GM12878 (cell line): ENCODE measurements around the gene TNK1. TPM values are rescaled to one million over a fixed set of nuclear protein-coding genes. Genes with fewer than 3 reads are reported as not detected.

ENCODE experiments used
- BACH1 ChIP-seq: fragments of 450-650 bp; IDR thresholded peaks from 2 replicates; pipeline ENCODE4 v1.6.1; 2017; ENCODE audit warnings: mild to moderate bottlenecking, borderline replicate concordance
- CHD1 ChIP-seq: IDR thresholded peaks from 2 replicates; pipeline ENCODE4 v1.6.1; 2012; ENCODE audit warnings: low read depth, low read length, improper control_type of control experiment
- CHD4 ChIP-seq: fragments of 200-600 bp; sonication (generic); IDR thresholded peaks from 2 replicates; pipeline ENCODE4 v1.6.1; 2016; ENCODE audit warnings: mild to moderate bottlenecking
- CREM ChIP-seq: IDR thresholded peaks from 2 replicates; pipeline ENCODE4 v1.6.1; 2014; ENCODE audit warnings: antibody characterized with exemption, low read depth
- HCFC1 ChIP-seq: fragments of 150-350 bp; IDR thresholded peaks from 2 replicates; pipeline ENCODE4 v1.6.1; 2014; ENCODE audit warnings: low read length
- JUND ChIP-seq: IDR thresholded peaks from 2 replicates; pipeline ENCODE4 v1.6.1; 2012; ENCODE audit warnings: low read depth, mild to moderate bottlenecking, low read length, improper control_type of control experiment, moderate library complexity
- NR2F1 ChIP-seq: fragments of 450-650 bp; conservative IDR thresholded peaks from 2 replicates; pipeline ENCODE4 v1.6.1; 2017; ENCODE audit warnings: mild to moderate bottlenecking
- RB1 ChIP-seq: fragments of 450-650 bp; formaldehyde crosslinking; IDR thresholded peaks from 2 replicates; pipeline ENCODE4 v1.6.1; 2017; ENCODE audit warnings: mild to moderate bottlenecking, borderline replicate concordance
- RBBP5 ChIP-seq: fragments of 200-600 bp; sonication (generic); conservative IDR thresholded peaks from 2 replicates; pipeline ENCODE4 v1.6.1; 2016
- RCOR1 ChIP-seq: conservative IDR thresholded peaks from 2 replicates; pipeline ENCODE4 v1.6.1; 2012; ENCODE audit warnings: low read depth, low read length, improper control_type of control experiment
- RFX5 ChIP-seq: IDR thresholded peaks from 2 replicates; pipeline ENCODE4 v1.6.1; 2011; ENCODE audit warnings: low read depth, low read length, improper control_type of control experiment
- SPI1 ChIP-seq: IDR thresholded peaks from 2 replicates; pipeline ENCODE4 v1.6.1; 2011; ENCODE audit warnings: low read depth, mild to moderate bottlenecking, low read length, moderate library complexity, borderline replicate concordance; ENCODE audit not compliant: insufficient read depth
- ZNF217 ChIP-seq: fragments of 450-650 bp; IDR thresholded peaks from 2 replicates; pipeline ENCODE4 v1.6.1; 2017; ENCODE audit warnings: antibody characterized with exemption, mild to moderate bottlenecking
- ZNF384 ChIP-seq: IDR thresholded peaks from 2 replicates; pipeline ENCODE4 v1.6.1; 2012; ENCODE audit warnings: low read depth, mild to moderate bottlenecking, low read length, improper control_type of control experiment, borderline replicate concordance
- polyA plus RNA-seq, 11 experiments: library from polyadenylated mRNA; depleted of rRNA in 4 of 11; unstranded in 6 of 11; stranded (reverse) in 5 of 11; fragments of >200 nt; fragmentation: Nextera tagmentation in 4 of 11; fragmentation: Illumina TruSeq in 1 of 11; extraction: Ambion mirVana in 4 of 11; extraction: Trizol in 1 of 11; gene quantifications; 1 replicate in 1 of 11; 2 replicates in 10 of 11; pipeline versions ENCODE4 v1.2.1 to v1.2.3, GENCODE V29; 2011 to 2016; ENCODE audit warnings: inconsistent platforms in 2 of 11, missing spikeins in 2 of 11, low read depth in 1 of 11
- total RNA-seq, 4 experiments: library from RNA; depleted of rRNA in 3 of 4; stranded (reverse); fragments of >200 nt in 3 of 4; fragmentation: Illumina TruSeq in 1 of 4; extraction: Trizol in 1 of 4; gene quantifications; 2 replicates each; pipeline versions ENCODE4 v1.2.1 to v1.2.3, GENCODE V29; 2013 to 2021
- TF ChIP-seq, protein P1 (sequence below): IDR thresholded peaks from 2 replicates; pipeline ENCODE4 v1.6.1; 2012; ENCODE audit warnings: mild to moderate bottlenecking, low read depth, low read length
- TF ChIP-seq, protein P2 (sequence below): fragments of 450-650 bp; IDR thresholded peaks from 2 replicates; pipeline ENCODE4 v1.6.1; 2017; ENCODE audit warnings: mild to moderate bottlenecking, moderate library complexity
- TF ChIP-seq, protein P3 (sequence below): fragments of 450-650 bp; conservative IDR thresholded peaks from 2 replicates; pipeline ENCODE4 v1.6.1; 2017; ENCODE audit warnings: mild to moderate bottlenecking, moderate library complexity
- TF ChIP-seq, protein P4 (sequence below): fragments of 450-650 bp; IDR thresholded peaks from 2 replicates; pipeline ENCODE4 v1.6.1; 2016; ENCODE audit warnings: mild to moderate bottlenecking

The TNK1 gene
- total and polyA plus RNA-seq, 10 of the 15 experiments (the other 5 are each of a cell fraction or from before 2014, with no cell fraction given): 0.06 to 2.5 (median 0.70) TPM

DNA sequence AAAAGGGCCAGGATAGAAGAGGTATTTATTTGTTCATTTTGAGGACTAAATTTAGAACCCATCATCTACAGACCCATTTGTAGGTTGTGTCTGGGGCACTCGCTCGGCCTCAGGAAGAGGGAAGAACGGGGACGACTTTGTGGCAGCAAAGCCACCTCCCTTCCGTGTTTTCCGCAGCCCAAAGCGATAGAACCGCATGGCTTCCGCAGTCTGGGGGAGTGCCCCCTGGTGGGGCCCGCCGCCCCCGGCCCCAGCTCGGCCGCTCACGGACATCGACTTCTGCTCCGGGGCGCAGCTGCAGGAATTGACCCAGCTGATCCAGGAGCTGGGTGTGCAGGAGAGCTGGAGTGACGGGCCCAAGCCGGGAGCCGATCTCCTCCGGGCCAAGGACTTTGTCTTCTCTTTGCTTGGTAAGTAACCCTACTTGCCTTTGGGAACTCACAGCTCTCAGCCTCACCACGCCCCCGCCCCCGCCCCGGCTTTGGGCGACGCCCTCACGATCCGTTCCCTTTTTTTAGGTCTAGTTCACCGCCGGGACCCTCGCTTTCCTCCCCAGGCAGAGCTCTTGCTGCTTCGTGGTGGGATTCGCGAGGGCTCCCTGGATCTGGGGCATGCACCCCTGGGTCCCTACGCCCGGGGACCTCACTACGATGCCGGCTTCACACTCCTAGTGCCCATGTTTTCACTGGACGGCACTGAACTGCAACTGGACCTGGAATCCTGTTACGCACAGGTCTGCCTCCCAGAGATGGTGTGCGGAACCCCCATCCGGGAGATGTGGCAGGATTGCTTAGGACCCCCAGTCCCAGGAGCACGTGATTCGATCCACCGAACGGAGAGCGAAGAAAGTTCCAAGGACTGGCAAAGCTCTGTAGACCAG, 55.0 kb downstream of the TNK1 start (continued):
- TF ChIP-seq, protein P1, sequence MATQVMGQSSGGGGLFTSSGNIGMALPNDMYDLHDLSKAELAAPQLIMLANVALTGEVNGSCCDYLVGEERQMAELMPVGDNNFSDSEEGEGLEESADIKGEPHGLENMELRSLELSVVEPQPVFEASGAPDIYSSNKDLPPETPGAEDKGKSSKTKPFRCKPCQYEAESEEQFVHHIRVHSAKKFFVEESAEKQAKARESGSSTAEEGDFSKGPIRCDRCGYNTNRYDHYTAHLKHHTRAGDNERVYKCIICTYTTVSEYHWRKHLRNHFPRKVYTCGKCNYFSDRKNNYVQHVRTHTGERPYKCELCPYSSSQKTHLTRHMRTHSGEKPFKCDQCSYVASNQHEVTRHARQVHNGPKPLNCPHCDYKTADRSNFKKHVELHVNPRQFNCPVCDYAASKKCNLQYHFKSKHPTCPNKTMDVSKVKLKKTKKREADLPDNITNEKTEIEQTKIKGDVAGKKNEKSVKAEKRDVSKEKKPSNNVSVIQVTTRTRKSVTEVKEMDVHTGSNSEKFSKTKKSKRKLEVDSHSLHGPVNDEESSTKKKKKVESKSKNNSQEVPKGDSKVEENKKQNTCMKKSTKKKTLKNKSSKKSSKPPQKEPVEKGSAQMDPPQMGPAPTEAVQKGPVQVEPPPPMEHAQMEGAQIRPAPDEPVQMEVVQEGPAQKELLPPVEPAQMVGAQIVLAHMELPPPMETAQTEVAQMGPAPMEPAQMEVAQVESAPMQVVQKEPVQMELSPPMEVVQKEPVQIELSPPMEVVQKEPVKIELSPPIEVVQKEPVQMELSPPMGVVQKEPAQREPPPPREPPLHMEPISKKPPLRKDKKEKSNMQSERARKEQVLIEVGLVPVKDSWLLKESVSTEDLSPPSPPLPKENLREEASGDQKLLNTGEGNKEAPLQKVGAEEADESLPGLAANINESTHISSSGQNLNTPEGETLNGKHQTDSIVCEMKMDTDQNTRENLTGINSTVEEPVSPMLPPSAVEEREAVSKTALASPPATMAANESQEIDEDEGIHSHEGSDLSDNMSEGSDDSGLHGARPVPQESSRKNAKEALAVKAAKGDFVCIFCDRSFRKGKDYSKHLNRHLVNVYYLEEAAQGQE: no peak
- TF ChIP-seq, protein P2, sequence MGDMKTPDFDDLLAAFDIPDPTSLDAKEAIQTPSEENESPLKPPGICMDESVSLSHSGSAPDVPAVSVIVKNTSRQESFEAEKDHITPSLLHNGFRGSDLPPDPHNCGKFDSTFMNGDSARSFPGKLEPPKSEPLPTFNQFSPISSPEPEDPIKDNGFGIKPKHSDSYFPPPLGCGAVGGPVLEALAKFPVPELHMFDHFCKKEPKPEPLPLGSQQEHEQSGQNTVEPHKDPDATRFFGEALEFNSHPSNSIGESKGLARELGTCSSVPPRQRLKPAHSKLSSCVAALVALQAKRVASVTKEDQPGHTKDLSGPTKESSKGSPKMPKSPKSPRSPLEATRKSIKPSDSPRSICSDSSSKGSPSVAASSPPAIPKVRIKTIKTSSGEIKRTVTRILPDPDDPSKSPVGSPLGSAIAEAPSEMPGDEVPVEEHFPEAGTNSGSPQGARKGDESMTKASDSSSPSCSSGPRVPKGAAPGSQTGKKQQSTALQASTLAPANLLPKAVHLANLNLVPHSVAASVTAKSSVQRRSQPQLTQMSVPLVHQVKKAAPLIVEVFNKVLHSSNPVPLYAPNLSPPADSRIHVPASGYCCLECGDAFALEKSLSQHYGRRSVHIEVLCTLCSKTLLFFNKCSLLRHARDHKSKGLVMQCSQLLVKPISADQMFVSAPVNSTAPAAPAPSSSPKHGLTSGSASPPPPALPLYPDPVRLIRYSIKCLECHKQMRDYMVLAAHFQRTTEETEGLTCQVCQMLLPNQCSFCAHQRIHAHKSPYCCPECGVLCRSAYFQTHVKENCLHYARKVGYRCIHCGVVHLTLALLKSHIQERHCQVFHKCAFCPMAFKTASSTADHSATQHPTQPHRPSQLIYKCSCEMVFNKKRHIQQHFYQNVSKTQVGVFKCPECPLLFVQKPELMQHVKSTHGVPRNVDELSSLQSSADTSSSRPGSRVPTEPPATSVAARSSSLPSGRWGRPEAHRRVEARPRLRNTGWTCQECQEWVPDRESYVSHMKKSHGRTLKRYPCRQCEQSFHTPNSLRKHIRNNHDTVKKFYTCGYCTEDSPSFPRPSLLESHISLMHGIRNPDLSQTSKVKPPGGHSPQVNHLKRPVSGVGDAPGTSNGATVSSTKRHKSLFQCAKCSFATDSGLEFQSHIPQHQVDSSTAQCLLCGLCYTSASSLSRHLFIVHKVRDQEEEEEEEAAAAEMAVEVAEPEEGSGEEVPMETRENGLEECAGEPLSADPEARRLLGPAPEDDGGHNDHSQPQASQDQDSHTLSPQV: no peak
- no peak for TF ChIP-seq RCOR1
- TF ChIP-seq CHD1: no peak
- no peak for TF ChIP-seq ZNF384
- no peak for TF ChIP-seq RB1
- no peak for TF ChIP-seq CREM
- no peak for TF ChIP-seq RBBP5
- no peak for TF ChIP-seq JUND
- TF ChIP-seq, protein P3, sequence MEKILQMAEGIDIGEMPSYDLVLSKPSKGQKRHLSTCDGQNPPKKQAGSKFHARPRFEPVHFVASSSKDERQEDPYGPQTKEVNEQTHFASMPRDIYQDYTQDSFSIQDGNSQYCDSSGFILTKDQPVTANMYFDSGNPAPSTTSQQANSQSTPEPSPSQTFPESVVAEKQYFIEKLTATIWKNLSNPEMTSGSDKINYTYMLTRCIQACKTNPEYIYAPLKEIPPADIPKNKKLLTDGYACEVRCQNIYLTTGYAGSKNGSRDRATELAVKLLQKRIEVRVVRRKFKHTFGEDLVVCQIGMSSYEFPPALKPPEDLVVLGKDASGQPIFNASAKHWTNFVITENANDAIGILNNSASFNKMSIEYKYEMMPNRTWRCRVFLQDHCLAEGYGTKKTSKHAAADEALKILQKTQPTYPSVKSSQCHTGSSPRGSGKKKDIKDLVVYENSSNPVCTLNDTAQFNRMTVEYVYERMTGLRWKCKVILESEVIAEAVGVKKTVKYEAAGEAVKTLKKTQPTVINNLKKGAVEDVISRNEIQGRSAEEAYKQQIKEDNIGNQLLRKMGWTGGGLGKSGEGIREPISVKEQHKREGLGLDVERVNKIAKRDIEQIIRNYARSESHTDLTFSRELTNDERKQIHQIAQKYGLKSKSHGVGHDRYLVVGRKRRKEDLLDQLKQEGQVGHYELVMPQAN: peak; percentile 61
- no peak for TF ChIP-seq NR2F1
- TF ChIP-seq ZNF217: no peak
- TF ChIP-seq CHD4: no peak
- TF ChIP-seq, protein P4, sequence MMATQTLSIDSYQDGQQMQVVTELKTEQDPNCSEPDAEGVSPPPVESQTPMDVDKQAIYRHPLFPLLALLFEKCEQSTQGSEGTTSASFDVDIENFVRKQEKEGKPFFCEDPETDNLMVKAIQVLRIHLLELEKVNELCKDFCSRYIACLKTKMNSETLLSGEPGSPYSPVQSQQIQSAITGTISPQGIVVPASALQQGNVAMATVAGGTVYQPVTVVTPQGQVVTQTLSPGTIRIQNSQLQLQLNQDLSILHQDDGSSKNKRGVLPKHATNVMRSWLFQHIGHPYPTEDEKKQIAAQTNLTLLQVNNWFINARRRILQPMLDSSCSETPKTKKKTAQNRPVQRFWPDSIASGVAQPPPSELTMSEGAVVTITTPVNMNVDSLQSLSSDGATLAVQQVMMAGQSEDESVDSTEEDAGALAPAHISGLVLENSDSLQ: no peak
- TF ChIP-seq SPI1: no peak
- peak; percentile 27; the same call in 1 of the 2 replicates for TF ChIP-seq HCFC1
- no peak for TF ChIP-seq RFX5
- 0 out of 2 replicates have a peak, but pooled peaks have one; percentile 3 for TF ChIP-seq BACH1
